K562 (cell line): ENCODE measurements around the gene DIPK1B. TPM values are rescaled to one million over a fixed set of nuclear protein-coding genes. Genes with fewer than 3 reads are reported as not detected.

ENCODE experiments used
- ATAC-seq: fragments of 200-7000 bp; cut with Tn5 transposase; 3 replicates; pipeline ENCODE4 v1.9.1; 2020; ENCODE audit warnings: moderate library complexity
- BruUV-seq: library from RNA; stranded (reverse); fragments of 400-500 nt; replicated peaks from 2 replicates; lab custom pipeline; 2021; lab: Mats Ljungman, UMichigan
- CTCF ChIA-PET: fragments of 300-600 bp; formaldehyde crosslinking; extraction: SDS; loops from one replicate; lab custom pipeline; 2021; ENCODE audit warnings: low intra/inter-chr PET ratio; lab: Yijun Ruan, JAX
- POLR2A ChIA-PET: fragments of 300-600, 350-650 bp; sonication (Branson Sonifier 250); formaldehyde crosslinking; extraction: SDS; loops from one replicate; lab custom pipeline; 2021; ENCODE audit warnings: antibody characterized with exemption, inconsistent platforms; lab: Yijun Ruan, JAX
- DNase-seq, 4 experiments: peaks; one replicate each; pipeline versions ENCODE4 v3.0.0 to v3.0.0-alpha.2; 2011 to 2018; ENCODE audit warnings: low spot score in 3 of 4, mixed read lengths in 3 of 4; ENCODE audit errors: extremely low read depth in 1 of 4
- FAIRE-seq: peaks from 2 replicates; lab custom pipeline; 2011; peaks lifted over from hg19 to GRCh38; lab: Jason Lieb, UNC
- H2AFZ ChIP-seq: 2 replicates; pipeline ENCODE4 v1.6.0; 2011; ENCODE audit warnings: low read depth, low read length, control low read depth, inconsistent platforms
- H3K27ac ChIP-seq: fragments of 200-600 bp; 3 replicates; pipeline ENCODE4 v1.8.0; 2011; ENCODE audit warnings: low read depth, mild to moderate bottlenecking, control low read depth, inconsistent platforms, low read length, moderate library complexity, mixed read lengths; ENCODE audit errors: extremely low read depth
- H3K27me3 ChIP-seq, 2 experiments: fragments of 300-600 bp in 1 of 2; 2 replicates in 1 of 2; 3 replicates in 1 of 2; pipeline versions ENCODE4 v1.6.0 to v1.8.0; 2011; ENCODE audit warnings: inconsistent platforms in 2 of 2, low read length in 2 of 2, mild to moderate bottlenecking in 1 of 2, mixed read lengths in 1 of 2, moderate library complexity in 1 of 2; ENCODE audit not compliant: control insufficient read depth in 2 of 2, insufficient read depth in 2 of 2
- H3K36me3 ChIP-seq: fragments of 300-600 bp; 3 replicates; pipeline ENCODE4 v1.8.0; 2011; ENCODE audit warnings: mild to moderate bottlenecking, low read length, inconsistent platforms; ENCODE audit not compliant: control insufficient read depth, insufficient read depth
- H3K4me1 ChIP-seq, 2 experiments: fragments of 200-600 bp in 1 of 2; replicated peaks in 1 of 2; 2 replicates in 1 of 2; 3 replicates in 1 of 2; pipeline versions ENCODE4 v1.5.1 to v1.8.0; 2011; ENCODE audit warnings: inconsistent platforms in 2 of 2, low read length in 2 of 2, mild to moderate bottlenecking in 1 of 2, mixed read lengths in 1 of 2, moderate library complexity in 1 of 2; ENCODE audit not compliant: control insufficient read depth in 2 of 2, insufficient read depth in 2 of 2
- H3K4me2 ChIP-seq: 2 replicates; pipeline ENCODE4 v1.6.1; 2011; ENCODE audit warnings: low read length, control low read depth, inconsistent platforms, mixed read lengths; ENCODE audit not compliant: insufficient read depth
- H3K4me3 ChIP-seq: fragments of 200-600 bp; sonication (generic), shearing (Covaris generic); 2 replicates; pipeline ENCODE4 v1.5.1; 2016; ENCODE audit warnings: control low read depth, inconsistent platforms
- H3K79me2 ChIP-seq: fragments of 200-600 bp; 3 replicates; pipeline ENCODE4 v1.8.0; 2011; ENCODE audit warnings: low read length, inconsistent platforms; ENCODE audit not compliant: control insufficient read depth, insufficient read depth
- H3K9ac ChIP-seq, 2 experiments: 2 replicates each; pipeline versions ENCODE4 v1.6.0 to v1.6.1; 2011; ENCODE audit warnings: low read depth in 2 of 2, low read length in 2 of 2, control low read depth in 1 of 2, inconsistent platforms in 1 of 2, mild to moderate bottlenecking in 1 of 2, mixed read lengths in 1 of 2; ENCODE audit not compliant: insufficient read depth in 1 of 2
- H3K9me1 ChIP-seq: one replicate; pipeline ENCODE4 v1.6.0; 2011; ENCODE audit warnings: inconsistent platforms, mild to moderate bottlenecking, low read length, moderate library complexity; ENCODE audit not compliant: control insufficient read depth, insufficient read depth
- H3K9me3 ChIP-seq: replicated peaks from 2 replicates; pipeline ENCODE4 v1.5.1; 2011; ENCODE audit warnings: low read depth, low read length, inconsistent platforms; ENCODE audit not compliant: control insufficient read depth, insufficient read depth
- H4K20me1 ChIP-seq: replicated peaks from 2 replicates; pipeline ENCODE4 v1.6.1; 2011; ENCODE audit warnings: low read length, inconsistent platforms, mixed read lengths; ENCODE audit not compliant: control insufficient read depth, insufficient read depth
- ATF7 ChIP-seq: fragments of 450-650 bp; IDR thresholded peaks from 2 replicates; pipeline ENCODE4 v1.7.1; 2014; ENCODE audit warnings: mild to moderate bottlenecking, moderate library complexity
- BRCA1 ChIP-seq, 2 experiments: fragments of 450-650 bp in 1 of 2; sonication (generic) in 1 of 2; formaldehyde crosslinking in 1 of 2; IDR thresholded peaks; 2 replicates each; pipeline versions ENCODE4 v1.5.0 to v1.6.1; 2017 to 2020; ENCODE audit warnings: mild to moderate bottlenecking in 1 of 2, missing genetic modification reagents in 1 of 2
- CHD4 ChIP-seq: fragments of 200-600 bp; sonication (generic); IDR thresholded peaks from 3 replicates; pipeline ENCODE4 v1.6.1; 2012; ENCODE audit warnings: low read depth, mild to moderate bottlenecking, mixed read lengths, low read length, inconsistent platforms; ENCODE audit not compliant: insufficient read depth, insufficient replicate concordance, poor library complexity, severe bottlenecking
- DPF2 ChIP-seq: fragments of 450-650 bp; IDR thresholded peaks from 2 replicates; pipeline ENCODE4 v1.6.1; 2016
- GMEB1 ChIP-seq: fragments of 250-450 bp; sonication (Bioruptor Pico); IDR thresholded peaks from 2 replicates; pipeline ENCODE4 v1.4.0; 2020; ENCODE audit warnings: mild to moderate bottlenecking
- HNRNPK ChIP-seq: fragments of 200-400 bp; formaldehyde crosslinking; IDR thresholded peaks from one replicate; pipeline ENCODE4 v1.6.1; 2018; ENCODE audit warnings: mild to moderate bottlenecking, low read depth, low read length; ENCODE audit not compliant: poor library complexity, severe bottlenecking
- HNRNPUL1 ChIP-seq: fragments of 200-400 bp; formaldehyde crosslinking; IDR thresholded peaks from 2 replicates; pipeline ENCODE4 v1.6.1; 2017; ENCODE audit warnings: low read length
- NFXL1 ChIP-seq: fragments of 450-650 bp; formaldehyde crosslinking; IDR thresholded peaks from 2 replicates; pipeline ENCODE4 v1.4.0; 2021; ENCODE audit warnings: mild to moderate bottlenecking
- PURB ChIP-seq: sonication (generic); formaldehyde crosslinking; IDR thresholded peaks from 2 replicates; pipeline ENCODE4 v1.9.0; 2021; ENCODE audit warnings: low read depth, mild to moderate bottlenecking, missing genetic modification reagents
- RAD51 ChIP-seq: fragments of 450-650 bp; IDR thresholded peaks from 2 replicates; pipeline ENCODE4 v1.7.1; 2016; ENCODE audit warnings: low read depth, mild to moderate bottlenecking, borderline replicate concordance
- RBFOX2 ChIP-seq: fragments of 200-400 bp; formaldehyde crosslinking; IDR thresholded peaks from 2 replicates; pipeline ENCODE4 v1.6.1; 2017; ENCODE audit warnings: low read depth, mild to moderate bottlenecking, low read length, moderate library complexity
- SIN3B ChIP-seq: fragments of 450-650 bp; IDR thresholded peaks from 2 replicates; pipeline ENCODE4 v1.6.1; 2017; ENCODE audit warnings: low read depth, mild to moderate bottlenecking, moderate library complexity
- SOX6 ChIP-seq: fragments of 450-650 bp; IDR thresholded peaks from 2 replicates; pipeline ENCODE4 v1.6.1; 2014; ENCODE audit warnings: mild to moderate bottlenecking
- THRAP3 ChIP-seq: fragments of 450-650 bp; IDR thresholded peaks from 2 replicates; pipeline ENCODE4 v1.6.1; 2016; ENCODE audit warnings: mild to moderate bottlenecking, inconsistent platforms, borderline replicate concordance
- ZBTB9 ChIP-seq: fragments of 450-650 bp; formaldehyde crosslinking; IDR thresholded peaks from 2 replicates; pipeline ENCODE4 v1.4.0; 2020; ENCODE audit warnings: mild to moderate bottlenecking, moderate library complexity
- ZNF232 ChIP-seq: sonication (generic); formaldehyde crosslinking; IDR thresholded peaks from 2 replicates; pipeline ENCODE4 v1.8.0; 2022; ENCODE audit warnings: mild to moderate bottlenecking, missing genetic modification reagents
- ZNF384 ChIP-seq: IDR thresholded peaks from 2 replicates; pipeline ENCODE4 v1.6.1; 2012; ENCODE audit warnings: low read depth, low read length, improper control_type of control experiment
- ZNF561 ChIP-seq: fragments of 450-650 bp; formaldehyde crosslinking; conservative IDR thresholded peaks from 2 replicates; pipeline ENCODE4 v1.4.0; 2020; ENCODE audit warnings: mild to moderate bottlenecking, moderate library complexity
- ZZZ3 ChIP-seq: fragments of 450-650 bp; IDR thresholded peaks from 2 replicates; pipeline ENCODE4 v1.6.1; 2016; ENCODE audit warnings: antibody characterized with exemption, mild to moderate bottlenecking, moderate library complexity
- WGBS: fragments of 100-300 bp; shearing (Covaris generic); methylation state at CpG from one replicate; pipeline ENCODE4 v1.1.6; 2016; ENCODE audit warnings: low coverage, mixed read lengths; ENCODE audit not compliant: insufficient coverage; ENCODE audit errors: missing lambda C conversion rate; 5-methylcytosine and 5-hydroxymethylcytosine counted together
- in situ Hi-C: fragments of 300-500 bp; cut with MboI; formaldehyde crosslinking; loops from 4 replicates; pipeline ENCODE4 v1.15.0; 2018; ENCODE audit warnings: inconsistent platforms, mixed read lengths
- intact Hi-C: fragments of 100-400 bp; cut with micrococcal nuclease; formaldehyde crosslinking; loops from 2 replicates; pipeline ENCODE4 v1.14.2; 2022
- polyA plus RNA-seq, 8 experiments: library from polyadenylated mRNA; depleted of rRNA in 4 of 8; stranded (reverse) in 5 of 8; unstranded in 3 of 8; fragments of >200 nt; fragmentation: Nextera tagmentation in 2 of 8; fragmentation: Illumina TruSeq in 1 of 8; extraction: Ambion mirVana in 2 of 8; extraction: Trizol in 1 of 8; gene quantifications; 2 replicates each; pipeline versions ENCODE4 v1.2.1 to v1.2.3, GENCODE V29; 2011 to 2014; ENCODE audit warnings: inconsistent platforms in 1 of 8, missing spikeins in 1 of 8
- total RNA-seq, 7 experiments: library from RNA; depleted of rRNA in 6 of 7; stranded (reverse); fragments of >200 nt in 6 of 7; fragmentation: Illumina TruSeq in 2 of 7; extraction: Trizol in 2 of 7; gene quantifications; 2 replicates each; pipeline versions ENCODE4 v1.2.1 to v1.2.3, GENCODE V29; 2011 to 2021; ENCODE audit warnings: low replicate concordance in 1 of 7

DIPK1B gene
- total and polyA plus RNA-seq, 9 of the 15 experiments (the other 6 are each of a cell fraction or from before 2014, with no cell fraction given), result 0.08 to 22.3 (median 5.9) TPM

GRCh38 chr9:136700959-136701667, 11.3 kb upstream of the DIPK1B start:
- Histone ChIP-seq H3K9me3 (no peaks in the 10 kb centered on the region), H4K20me1 (no peaks in the 10 kb centered on the region), H3K27me3 (no peaks in the 10 kb centered on the region), H3K4me2 (peak overlapping the region; percentile 72), H3K4me3 (no peak overlapping the region), H3K79me2 (no peaks in the 10 kb centered on the region), H3K9me1 (no peaks in the 10 kb centered on the region), H2AFZ (peak overlapping the region; percentile 96), H3K4me1 (peaks cover 12 to 27% of the 10 kb centered on the region in 2 experiments; a peak in 4 of 5 replicates), H3K9ac (peak overlapping the region; percentile 51 to 86), H3K27ac (peak overlapping the region; percentile 33; the same call in 1 of the 3 replicates), H3K36me3 (no peaks in the 10 kb centered on the region)
- no TSS peak for BruUV-seq
- WGBS, result 17% methylated on average over 37 of the region's 38 CpGs
- intact Hi-C loops (no loop called here), in situ Hi-C loops (no loop called here)
- CTCF ChIA-PET, result no interaction called here
- POLR2A ChIA-PET, result interaction anchor here (0.5 to 1.5 kb wide), 3 partner anchors 11 to 305 kb away, joined by 3 to 5 read pairs (median 3); no protein-coding TSS in a partner anchor
- FAIRE-seq, result peak; percentile 68
- peak; percentile 77 for ATAC-seq
- peak in 2 of 4 experiments; percentile 51 to 54 for DNase-seq
- TF ChIP-seq HNRNPUL1 (no peak), RBFOX2 (0 out of 2 replicates have a peak, but pooled peaks have one; percentile 27), NFXL1 (CRISPR knock-in tag) (0 out of 2 replicates have a peak, but pooled peaks have one; percentile 41), GMEB1 (CRISPR knock-in tag) (no peak), ZBTB9 (CRISPR knock-in tag) (no peak), HNRNPK (no peak), PURB (CRISPR knock-in tag) (no peak), BRCA1 (IDR thresholded peaks at IDR 0.05) (no peak), BRCA1 (CRISPR knock-in tag; IDR thresholded peaks at IDR 0.05) (no peak), THRAP3 (no peak), ZZZ3 (no peak), ZNF232 (CRISPR knock-in tag) (no peak), DPF2 (peak; percentile 37; the same call in 1 of the 2 replicates), RAD51 (no peak), SIN3B (no peak), ATF7 (peak; percentile 20; the same call in 1 of the 2 replicates), CHD4 (no peak), ZNF384 (peak; percentile 81), ZNF561 (no peak), SOX6 (peak; percentile 69; the same call in 1 of the 2 replicates)
